SU-DHL-6 (cell line): ENCODE data around the gene GVQW3.

Experiments used
- H2AFZ ChIP-seq: fragments of 200-600 bp; sonication (generic); 2 replicates; pipeline ENCODE4 v1.6.1; 2014; ENCODE audit warnings: low read depth, mild to moderate bottlenecking, moderate library complexity, mixed read lengths, antibody characterized with exemption, low read length; ENCODE audit not compliant: severe bottlenecking
- H3F3A ChIP-seq: fragments of 200-600 bp; shearing (Covaris generic); 2 replicates; pipeline ENCODE4 v1.6.0; 2016; ENCODE audit warnings: antibody characterized with exemption, mild to moderate bottlenecking; ENCODE audit not compliant: insufficient read depth
- H3K27ac ChIP-seq: fragments of 200-600 bp; sonication (generic); 2 replicates; pipeline ENCODE4 v1.5.1; 2016; ENCODE audit warnings: low read depth, mild to moderate bottlenecking, low read length, moderate library complexity, mixed read lengths
- H3K27me3 ChIP-seq: fragments of 200-600 bp; sonication (generic), shearing (Covaris generic); 2 replicates; pipeline ENCODE4 v1.6.0; 2014; ENCODE audit warnings: mild to moderate bottlenecking, low read length
- H3K36me3 ChIP-seq: fragments of 200-600 bp; sonication (generic); 2 replicates; pipeline ENCODE4 v1.6.1; 2014; ENCODE audit warnings: mild to moderate bottlenecking, low read length, mixed read lengths
- H3K4me2 ChIP-seq: fragments of 300-600, 200-600 bp; shearing (Covaris generic), sonication (generic); 2 replicates; pipeline ENCODE4 v1.6.0; 2014; ENCODE audit warnings: low read length, low read depth, mild to moderate bottlenecking; ENCODE audit not compliant: poor library complexity, severe bottlenecking
- H3K4me3 ChIP-seq: fragments of 200-600 bp; sonication (generic); 2 replicates; pipeline ENCODE4 v1.5.1; 2014; ENCODE audit warnings: antibody characterized with exemption, low read length, mild to moderate bottlenecking, mixed read lengths; ENCODE audit not compliant: insufficient read depth, poor library complexity, severe bottlenecking
- H3K79me2 ChIP-seq: fragments of 200-600 bp; sonication (generic); 2 replicates; pipeline ENCODE4 v1.6.1; 2014; ENCODE audit warnings: mild to moderate bottlenecking, low read length, moderate library complexity; ENCODE audit not compliant: insufficient read depth
- H3K9ac ChIP-seq: fragments of 200-600 bp; sonication (generic); 2 replicates; pipeline ENCODE4 v1.7.0; 2014; ENCODE audit warnings: mild to moderate bottlenecking, low read length
- H3K9me2 ChIP-seq: fragments of 200-600 bp; sonication (generic); replicated peaks from 2 replicates; pipeline ENCODE4 v1.6.1; 2014; ENCODE audit warnings: low read length; ENCODE audit not compliant: insufficient read depth
- H3K9me3 ChIP-seq: fragments of 200-600 bp; sonication (generic); 2 replicates; pipeline ENCODE4 v1.6.1; 2014; ENCODE audit warnings: low read length, mixed read lengths; ENCODE audit not compliant: insufficient read depth
- H4K20me1 ChIP-seq: fragments of 200-600 bp; sonication (generic); 2 replicates; pipeline ENCODE4 v1.6.1; 2014; ENCODE audit warnings: low read depth, mild to moderate bottlenecking, antibody characterized with exemption, low read length, moderate library complexity, mixed read lengths
- CTCF ChIP-seq: fragments of 200-600 bp; sonication (generic); IDR thresholded peaks from one replicate; pipeline ENCODE4 v1.5.1; 2017; ENCODE audit warnings: antibody characterized with exemption, mild to moderate bottlenecking, low read length, moderate library complexity; ENCODE audit not compliant: insufficient read depth, poor library complexity, severe bottlenecking
- EZH2phosphoT487 ChIP-seq: fragments of 200-600 bp; sonication (generic), shearing (Covaris generic); conservative IDR thresholded peaks from 2 replicates; pipeline ENCODE4 v1.6.1; 2018; ENCODE audit warnings: mild to moderate bottlenecking, antibody characterized with exemption, low read length, moderate library complexity, mixed read lengths

GVQW3 gene

GRCh38 chr11:76365038-76365679 is 16.0 kb upstream of the GVQW3 start:
- H3K9ac ChIP-seq: no peak overlapping the region
- H3K36me3 ChIP-seq: peaks cover 10% of the 10 kb centered on the region; the same call in 1 of the 2 replicates
- TF ChIP-seq CTCF (no peak), EZH2phosphoT487 (no peak)
- no peak overlapping the region for H2AFZ ChIP-seq
- no peaks in the 10 kb centered on the region for H3K27me3 ChIP-seq
- H4K20me1 ChIP-seq: peaks cover 15% of the 10 kb centered on the region
- H3K79me2 ChIP-seq: peaks cover 82% of the 10 kb centered on the region
- H3K4me3 ChIP-seq: no peak overlapping the region
- H3K9me2 ChIP-seq: no peaks in the 10 kb centered on the region
- H3K27ac ChIP-seq: no peak overlapping the region
- H3K4me2 ChIP-seq: no peak overlapping the region
- no peaks in the 10 kb centered on the region for H3K9me3 ChIP-seq
- 0 out of 2 replicates have a peak, but pooled peaks cover 5% of the 10 kb centered on the region for H3F3A ChIP-seq

GRCh38 chr11:76368490-76368889 is 12.6 kb upstream of the GVQW3 start:
- no peak overlapping the region for H3K27ac ChIP-seq
- H3K9me2 ChIP-seq: no peaks in the 10 kb centered on the region
- no peaks in the 10 kb centered on the region for H3K27me3 ChIP-seq
- H3K9ac ChIP-seq: no peak overlapping the region
- TF ChIP-seq CTCF: no peak
- TF ChIP-seq EZH2phosphoT487: no peak
- 0 out of 2 replicates have a peak, but pooled peaks cover 5% of the 10 kb centered on the region for H3F3A ChIP-seq
- no peak overlapping the region for H2AFZ ChIP-seq
- H3K4me2 ChIP-seq: peak overlapping the region; percentile 1
- peaks cover 6% of the 10 kb centered on the region; the same call in 1 of the 2 replicates for H3K36me3 ChIP-seq
- no peaks in the 10 kb centered on the region for H3K9me3 ChIP-seq
- H3K4me3 ChIP-seq: no peak overlapping the region
- peaks cover 99% of the 10 kb centered on the region for H3K79me2 ChIP-seq
- peaks cover 13% of the 10 kb centered on the region for H4K20me1 ChIP-seq

GRCh38 chr11:76369406-76369805 is 11.7 kb upstream of the GVQW3 start:
- Histone ChIP-seq H3K4me3 (no peak overlapping the region), H3K4me2 (no peak overlapping the region), H3F3A (0 out of 2 replicates have a peak, but pooled peaks cover 5% of the 10 kb centered on the region), H3K9ac (no peak overlapping the region), H3K9me3 (no peaks in the 10 kb centered on the region), H3K79me2 (peaks cover 99% of the 10 kb centered on the region), H2AFZ (no peak overlapping the region), H3K36me3 (no peaks in the 10 kb centered on the region), H3K9me2 (no peaks in the 10 kb centered on the region), H3K27me3 (no peaks in the 10 kb centered on the region), H4K20me1 (peaks cover 9% of the 10 kb centered on the region), H3K27ac (no peak overlapping the region)
- TF ChIP-seq EZH2phosphoT487 (no peak), CTCF (no peak)
